Heart left ventricle (tissue), 13 donors: ENCODE results near the gene NFATC1.

Experiments
- POLR2A ChIP-seq, 2 donors: fragments of 450-650 bp; IDR thresholded peaks; one replicate each; pipeline ENCODE4 v1.6.1; 2017; ENCODE audit warnings: antibody characterized with exemption in 2 of 2, mild to moderate bottlenecking in 2 of 2, moderate library complexity in 2 of 2
- TF ChIP-seq, protein P1 (sequence below), 12 donors: fragments of 200-600 bp; sonication (generic) in 4 of 12; IDR thresholded peaks; one replicate each; pipeline versions ENCODE4 v1.5.0 to v1.8.0; 2018 to 2022; ENCODE audit warnings: antibody characterized with exemption in 12 of 12, mild to moderate bottlenecking in 5 of 12
- donor health status: ischemic (EF 13 %, LVEDD 7.1; RV severe dilation, severe dysfunction).
- donor health status: DM: no; HTN: yes; CAD: no.
- donor health status: DM: no; HTN: no; CAD: no.
- donor health status: ischemic (EF 25% LVEDD 6.9; RV normal size, moderate dysfunction).
- donor health status: ischemic (EF 25% LVEDD 5.7; RV mildly dilated, moderate dysfunction).
- donor health status: ischemic (EF 35%, LVEDD 5.7; RV mildly dilated, moderate dysfunction).
- donor health status: nonischemic (EF 11% LVEDD 7.7; RV severe dilation, severe dysfunction).
- donor health status: DM: yes; HTN: yes; CAD: no.
- donor health status: PGD.
- donor health status: ischemic (EF 29% LVEDD 5.4; RV normal size, mild dysfunction).
- donor health status: nonischemic (EF 23%, LVEDD 6.1; RV moderate dilation, normal function).

DNA sequence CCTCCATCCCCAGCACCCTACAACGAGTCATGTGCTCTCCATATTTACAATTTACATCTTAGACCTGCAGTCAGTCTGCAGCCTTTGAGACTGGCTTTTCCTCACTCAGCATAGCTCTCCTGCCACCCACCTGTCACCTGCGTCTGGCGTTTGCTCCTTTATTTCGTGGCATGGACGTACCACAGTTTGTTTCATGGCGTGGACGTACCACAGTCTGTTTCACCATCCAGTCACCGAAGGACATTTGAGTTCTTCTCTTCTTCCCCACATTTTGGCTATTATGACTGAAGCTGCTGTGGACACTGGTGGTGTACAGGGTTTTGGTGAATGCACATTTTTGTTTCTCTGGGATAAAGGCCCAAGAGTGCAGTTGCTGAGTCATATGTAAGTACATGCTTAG lies 142.0 kb downstream of the NFATC1 start:
- TF ChIP-seq, protein P1, sequence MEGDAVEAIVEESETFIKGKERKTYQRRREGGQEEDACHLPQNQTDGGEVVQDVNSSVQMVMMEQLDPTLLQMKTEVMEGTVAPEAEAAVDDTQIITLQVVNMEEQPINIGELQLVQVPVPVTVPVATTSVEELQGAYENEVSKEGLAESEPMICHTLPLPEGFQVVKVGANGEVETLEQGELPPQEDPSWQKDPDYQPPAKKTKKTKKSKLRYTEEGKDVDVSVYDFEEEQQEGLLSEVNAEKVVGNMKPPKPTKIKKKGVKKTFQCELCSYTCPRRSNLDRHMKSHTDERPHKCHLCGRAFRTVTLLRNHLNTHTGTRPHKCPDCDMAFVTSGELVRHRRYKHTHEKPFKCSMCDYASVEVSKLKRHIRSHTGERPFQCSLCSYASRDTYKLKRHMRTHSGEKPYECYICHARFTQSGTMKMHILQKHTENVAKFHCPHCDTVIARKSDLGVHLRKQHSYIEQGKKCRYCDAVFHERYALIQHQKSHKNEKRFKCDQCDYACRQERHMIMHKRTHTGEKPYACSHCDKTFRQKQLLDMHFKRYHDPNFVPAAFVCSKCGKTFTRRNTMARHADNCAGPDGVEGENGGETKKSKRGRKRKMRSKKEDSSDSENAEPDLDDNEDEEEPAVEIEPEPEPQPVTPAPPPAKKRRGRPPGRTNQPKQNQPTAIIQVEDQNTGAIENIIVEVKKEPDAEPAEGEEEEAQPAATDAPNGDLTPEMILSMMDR (IDR thresholded peaks at IDR 0.05) = no peak
- no peak for TF ChIP-seq POLR2A (IDR thresholded peaks at IDR 0.05)
